ENCODE data around the gene PTPRJ. TPM values are rescaled to one million over a fixed set of nuclear protein-coding genes. Genes with fewer than 3 reads are reported as not detected.

The PTPRJ gene
- total RNA-seq, 1 experiment from 2014 or later, result 10.5 TPM

GRCh38 chr11:48088682-48089050, 108.3 kb downstream of the PTPRJ start:
- H3K4me3 ChIP-seq (ENCODE audit: low read length), result no peak overlapping the region
- no peak overlapping the region for H3K4me2 ChIP-seq (ENCODE audit: low read length)
- H3K36me3 ChIP-seq (ENCODE audit: low read depth, low read length), result no peaks in the 10 kb centered on the region
- H3K9me3 ChIP-seq (ENCODE audit: low read length), result no peaks in the 10 kb centered on the region
- ATAC-seq (no peak), DNase-seq (no peak)
- no peaks in the 10 kb centered on the region for H3F3A ChIP-seq (ENCODE audit: low read length, unreplicated experiment)
- H3K27me3 ChIP-seq (ENCODE audit: low read length), result no peaks in the 10 kb centered on the region
- BruUV-seq (replicated peaks), result no TSS peak
- POLR2A ChIA-PET (ENCODE audit: unreplicated experiment), result no interaction called here
- H3K9me2 ChIP-seq (replicated peaks; ENCODE audit: low read length), result no peaks in the 10 kb centered on the region
- TF ChIP-seq CTCF (conservative IDR thresholded peaks at IDR 0.05; ENCODE audit: low read depth, low read length) (no peak), EZH2phosphoT487 (IDR thresholded peaks at IDR 0.05; ENCODE audit: borderline replicate concordance, low read length) (no peak), EZH2 (IDR thresholded peaks at IDR 0.05; ENCODE audit: low read length, unreplicated experiment) (no peak)
- H3K27ac ChIP-seq (ENCODE audit: low read length), result no peak overlapping the region
- intact Hi-C loops (cut with micrococcal nuclease), result no loop called here
- no peaks in the 10 kb centered on the region for H4K20me1 ChIP-seq (ENCODE audit: low read length)
- no peak overlapping the region for H3K9ac ChIP-seq (ENCODE audit: low read length)
- CTCF ChIA-PET, result no interaction called here
- peaks cover 36% of the 10 kb centered on the region; the same call in 1 of the 2 replicates for H3K79me2 ChIP-seq (ENCODE audit: low read length)
- peaks cover 23% of the 10 kb centered on the region for H3K4me1 ChIP-seq (ENCODE audit: insufficient read depth, low read length)
- H2AFZ ChIP-seq (ENCODE audit: low read length), result no peak overlapping the region

- ChIA-PET CTCF (no interaction called here), POLR2A (ENCODE audit: unreplicated experiment) (no interaction called here)
- no peaks in the 10 kb centered on the region for H3K9me3 ChIP-seq (ENCODE audit: low read length)
- no peak overlapping the region for H3K9ac ChIP-seq (ENCODE audit: low read length)
- no peak for ATAC-seq
- H3K9me2 ChIP-seq (replicated peaks; ENCODE audit: low read length), result no peaks in the 10 kb centered on the region
- no peaks in the 10 kb centered on the region for H3K27me3 ChIP-seq (ENCODE audit: low read length)
- no peak for DNase-seq
- no peak overlapping the region for H3K27ac ChIP-seq (ENCODE audit: low read length)
- H4K20me1 ChIP-seq (ENCODE audit: low read length), result no peaks in the 10 kb centered on the region
- no TSS peak for BruUV-seq (replicated peaks)
- H2AFZ ChIP-seq (ENCODE audit: low read length), result no peak overlapping the region
- no peak overlapping the region for H3K4me3 ChIP-seq (ENCODE audit: low read length)
- H3K4me2 ChIP-seq (ENCODE audit: low read length), result no peak overlapping the region
- TF ChIP-seq EZH2 (IDR thresholded peaks at IDR 0.05; ENCODE audit: low read length, unreplicated experiment), result no peak
- no peak for TF ChIP-seq CTCF (conservative IDR thresholded peaks at IDR 0.05; ENCODE audit: low read depth, low read length)
- TF ChIP-seq EZH2phosphoT487 (IDR thresholded peaks at IDR 0.05; ENCODE audit: borderline replicate concordance, low read length), result no peak
- H3K36me3 ChIP-seq (ENCODE audit: low read depth, low read length), result no peaks in the 10 kb centered on the region
- H3F3A ChIP-seq (ENCODE audit: low read length, unreplicated experiment), result no peaks in the 10 kb centered on the region
- intact Hi-C loops (cut with micrococcal nuclease), result no loop called here
- peaks cover 44% of the 10 kb centered on the region for H3K79me2 ChIP-seq (ENCODE audit: low read length)
- peaks cover 38% of the 10 kb centered on the region for H3K4me1 ChIP-seq (ENCODE audit: insufficient read depth, low read length)
These were observed 109.8 kb downstream of the PTPRJ start for GRCh38 chr11:48090174-48090573.

- Histone ChIP-seq H3K27me3 (ENCODE audit: low read length) (no peaks in the 10 kb centered on the region), H3K4me1 (ENCODE audit: insufficient read depth, low read length) (peaks cover 46% of the 10 kb centered on the region), H3K27ac (ENCODE audit: low read length) (no peak overlapping the region), H3K9ac (ENCODE audit: low read length) (no peak overlapping the region), H3K36me3 (ENCODE audit: low read depth, low read length) (no peaks in the 10 kb centered on the region), H3K9me2 (replicated peaks; ENCODE audit: low read length) (no peaks in the 10 kb centered on the region), H3F3A (ENCODE audit: low read length, unreplicated experiment) (no peaks in the 10 kb centered on the region), H3K79me2 (ENCODE audit: low read length) (peaks cover 58% of the 10 kb centered on the region), H4K20me1 (ENCODE audit: low read length) (no peaks in the 10 kb centered on the region), H3K4me3 (ENCODE audit: low read length) (no peak overlapping the region), H2AFZ (ENCODE audit: low read length) (no peak overlapping the region), H3K9me3 (ENCODE audit: low read length) (no peaks in the 10 kb centered on the region), H3K4me2 (ENCODE audit: low read length) (no peak overlapping the region)
- ATAC-seq, result no peak
- ChIA-PET CTCF (no interaction called here), POLR2A (ENCODE audit: unreplicated experiment) (interaction anchor here (0.7 kb wide), 1 partner anchor 12 kb away, joined by 3 read pairs; no protein-coding TSS in a partner anchor)
- no TSS peak for BruUV-seq (replicated peaks)
- intact Hi-C loops (cut with micrococcal nuclease), result loop anchor here (2.0 kb wide), 1 partner anchor 17 kb away; no protein-coding TSS in a partner anchor
- TF ChIP-seq EZH2phosphoT487 (IDR thresholded peaks at IDR 0.05; ENCODE audit: borderline replicate concordance, low read length), result no peak
- TF ChIP-seq CTCF (conservative IDR thresholded peaks at IDR 0.05; ENCODE audit: low read depth, low read length), result no peak
- TF ChIP-seq EZH2 (IDR thresholded peaks at IDR 0.05; ENCODE audit: low read length, unreplicated experiment), result no peak
- no peak for DNase-seq
These were observed 111.2 kb downstream of the PTPRJ start for GRCh38 chr11:48091426-48092102.
